Panc1 (cell line): ENCODE results near the gene CD6.

Source experiments
- CTCF ChIP-seq: fragments of 450-650 bp; IDR thresholded peaks from 2 replicates; pipeline ENCODE4 v1.5.1; 2017; ENCODE audit warnings: mild to moderate bottlenecking
- POLR2AphosphoS5 ChIP-seq: IDR thresholded peaks from 2 replicates; pipeline ENCODE4 v1.6.1; 2012; ENCODE audit warnings: mild to moderate bottlenecking, low read depth, low read length, moderate library complexity
- REST ChIP-seq, 2 experiments: IDR thresholded peaks; 2 replicates each; pipeline ENCODE4 v1.6.1; 2011 to 2012; ENCODE audit warnings: low read depth in 2 of 2, control low read depth in 1 of 2, low read length in 1 of 2, mild to moderate bottlenecking in 1 of 2, moderate library complexity in 1 of 2; ENCODE audit not compliant: insufficient read depth in 1 of 2
- SIN3A ChIP-seq: IDR thresholded peaks from 2 replicates; pipeline ENCODE4 v1.6.1; 2012; ENCODE audit warnings: low read depth, mild to moderate bottlenecking, low read length, moderate library complexity, borderline replicate concordance; ENCODE audit not compliant: insufficient read depth
- TCF7L2 ChIP-seq: IDR thresholded peaks from 2 replicates; pipeline ENCODE4 v1.6.1; 2011; ENCODE audit warnings: mild to moderate bottlenecking, low read depth, low read length, inconsistent platforms

GRCh38 chr11:61065955-61066638, 94.6 kb downstream of the CD6 start:
- no peak for TF ChIP-seq CTCF
- no peak for TF ChIP-seq SIN3A
- TF ChIP-seq POLR2AphosphoS5: no peak
- TF ChIP-seq REST (IDR thresholded peaks at IDR 0.05; ENCODE audit: insufficient read depth in 1 of 2, low read depth in 2 of 2, low read length in 1 of 2): no peak
- no peak for TF ChIP-seq TCF7L2
